H9 (cell line): ENCODE results near the gene ABCC3. TPM values are rescaled to one million over a fixed set of nuclear protein-coding genes. Genes with fewer than 3 reads are reported as not detected.

ENCODE experiments used
- DNase-seq: peaks from one replicate; pipeline ENCODE4 v3.0.0-alpha.2; 2017
- H2AFZ ChIP-seq: one replicate; pipeline ENCODE4 v1.6.1; 2013; ENCODE audit warnings: mild to moderate bottlenecking, low read length, control low read depth, moderate library complexity
- H2AK5ac ChIP-seq: 2 replicates; pipeline ENCODE4 v1.6.1; 2013; ENCODE audit warnings: low read length, control low read depth, mixed read lengths; ENCODE audit not compliant: insufficient read length
- H2BK120ac ChIP-seq: one replicate; pipeline ENCODE4 v1.6.1; 2013; ENCODE audit warnings: low read depth, mild to moderate bottlenecking, low read length, control low read depth, inconsistent platforms; ENCODE audit not compliant: poor library complexity, severe bottlenecking
- H2BK12ac ChIP-seq: 2 replicates; pipeline ENCODE4 v1.6.1; 2013; ENCODE audit warnings: low read length, control low read depth, mixed read lengths, low read depth; ENCODE audit not compliant: insufficient read length
- H2BK15ac ChIP-seq: 2 replicates; pipeline ENCODE4 v1.6.1; 2013; ENCODE audit warnings: low read depth, low read length, control low read depth
- H2BK20ac ChIP-seq: one replicate; pipeline ENCODE4 v1.6.1; 2013; ENCODE audit warnings: low read depth, mild to moderate bottlenecking, low read length, control low read depth, inconsistent platforms; ENCODE audit not compliant: poor library complexity, severe bottlenecking
- H2BK5ac ChIP-seq: 2 replicates; pipeline ENCODE4 v1.6.1; 2013; ENCODE audit warnings: low read length, control low read depth, mixed read lengths; ENCODE audit not compliant: insufficient read length
- H3K14ac ChIP-seq: 2 replicates; pipeline ENCODE4 v1.6.1; 2013; ENCODE audit warnings: low read length, control low read depth; ENCODE audit not compliant: insufficient read depth
- H3K18ac ChIP-seq: 2 replicates; pipeline ENCODE4 v1.6.1; 2013; ENCODE audit warnings: low read depth, mild to moderate bottlenecking, mixed read lengths, low read length, control low read depth; ENCODE audit not compliant: insufficient read length
- H3K23ac ChIP-seq: 2 replicates; pipeline ENCODE4 v1.6.1; 2013; ENCODE audit warnings: low read length, control low read depth, mixed read lengths, low read depth; ENCODE audit not compliant: insufficient read length
- H3K23me2 ChIP-seq: 2 replicates; pipeline ENCODE4 v1.6.1; 2013; ENCODE audit warnings: low read depth, mild to moderate bottlenecking, mixed read lengths, low read length, control low read depth; ENCODE audit not compliant: insufficient read length, poor library complexity, severe bottlenecking
- H3K27ac ChIP-seq: 2 replicates; pipeline ENCODE4 v1.5.1; 2013; ENCODE audit warnings: low read length, control low read depth, mixed read lengths, low read depth; ENCODE audit not compliant: insufficient read length
- H3K27me3 ChIP-seq: 2 replicates; pipeline ENCODE4 v1.6.1; 2013; ENCODE audit warnings: low read length, control low read depth, inconsistent platforms; ENCODE audit not compliant: insufficient read depth
- H3K4ac ChIP-seq: 2 replicates; pipeline ENCODE4 v1.6.1; 2013; ENCODE audit warnings: low read depth, mild to moderate bottlenecking, control low read depth, inconsistent platforms, low read length, moderate library complexity
- H3K4me1 ChIP-seq: 2 replicates; pipeline ENCODE4 v1.6.1; 2013; ENCODE audit warnings: low read length, control low read depth, inconsistent platforms; ENCODE audit not compliant: insufficient read depth
- H3K4me2 ChIP-seq: 2 replicates; pipeline ENCODE4 v1.6.1; 2013; ENCODE audit warnings: low read length, control low read depth, mixed read lengths; ENCODE audit not compliant: insufficient read length, insufficient read depth
- H3K56ac ChIP-seq: 2 replicates; pipeline ENCODE4 v1.6.1; 2013; ENCODE audit warnings: low read depth, mild to moderate bottlenecking, mixed read lengths, low read length, control low read depth; ENCODE audit not compliant: insufficient read length
- H3K79me1 ChIP-seq: 2 replicates; pipeline ENCODE4 v1.6.1; 2013; ENCODE audit warnings: low read depth, mild to moderate bottlenecking, moderate library complexity, low read length, control low read depth, inconsistent platforms; ENCODE audit not compliant: insufficient read depth, poor library complexity, severe bottlenecking
- H3K79me2 ChIP-seq: 2 replicates; pipeline ENCODE4 v1.6.1; 2013; ENCODE audit warnings: low read length, control low read depth, inconsistent platforms; ENCODE audit not compliant: insufficient read depth
- H3K9ac ChIP-seq: 2 replicates; pipeline ENCODE4 v1.6.1; 2013; ENCODE audit warnings: low read length, control low read depth, mixed read lengths; ENCODE audit not compliant: insufficient read length; ENCODE audit errors: extremely low read depth
- H3K9me3 ChIP-seq: one replicate; pipeline ENCODE4 v1.6.1; 2013; ENCODE audit warnings: low read depth, low read length, inconsistent platforms; ENCODE audit not compliant: control insufficient read depth
- H3T11ph ChIP-seq: one replicate; pipeline ENCODE4 v1.6.1; 2013; ENCODE audit warnings: mild to moderate bottlenecking, low read length, control low read depth, inconsistent platforms
- H4K20me1 ChIP-seq: one replicate; pipeline ENCODE4 v1.6.1; 2013; ENCODE audit not compliant: control insufficient read depth, insufficient read length, insufficient read depth
- H4K5ac ChIP-seq: 2 replicates; pipeline ENCODE4 v1.6.1; 2013; ENCODE audit warnings: low read depth, mild to moderate bottlenecking, mixed read lengths, low read length, control low read depth; ENCODE audit not compliant: insufficient read length
- H4K8ac ChIP-seq: replicated peaks from 2 replicates; pipeline ENCODE4 v1.6.1; 2013; ENCODE audit warnings: low read length, control low read depth, mixed read lengths, low read depth; ENCODE audit not compliant: insufficient read length
- H4K91ac ChIP-seq: 2 replicates; pipeline ENCODE4 v1.6.1; 2013; ENCODE audit warnings: low read depth, mild to moderate bottlenecking, moderate library complexity, mixed read lengths, low read length, control low read depth; ENCODE audit not compliant: insufficient read length
- H3K27ac Mint-ChIP-seq, 3 experiments: 2 replicates in 2 of 3; 3 replicates in 1 of 3; pipeline ENCODE4 v1.8.0; 2020 to 2021; ENCODE audit warnings: mixed read lengths in 3 of 3, mild to moderate bottlenecking in 1 of 3, moderate library complexity in 1 of 3
- H3K27me3 Mint-ChIP-seq: 2 replicates; pipeline ENCODE4 v1.8.0; 2021; ENCODE audit warnings: low read depth, mild to moderate bottlenecking, moderate library complexity, mixed read lengths
- H3K36me3 Mint-ChIP-seq, 3 experiments: 2 replicates in 2 of 3; 3 replicates in 1 of 3; pipeline ENCODE4 v1.8.0; 2020 to 2021; ENCODE audit warnings: low read depth in 3 of 3, mixed read lengths in 3 of 3; ENCODE audit not compliant: insufficient read depth in 1 of 3
- H3K4me1 Mint-ChIP-seq, 2 experiments: 2 replicates each; pipeline ENCODE4 v1.8.0; 2020; ENCODE audit warnings: mixed read lengths in 2 of 2
- H3K4me3 Mint-ChIP-seq, 2 experiments: 2 replicates in 1 of 2; 3 replicates in 1 of 2; pipeline ENCODE4 v1.8.0; 2020 to 2021; ENCODE audit warnings: mild to moderate bottlenecking in 2 of 2, mixed read lengths in 2 of 2, moderate library complexity in 1 of 2
- H3K9me3 Mint-ChIP-seq, 2 experiments: 2 replicates in 1 of 2; 3 replicates in 1 of 2; pipeline ENCODE4 v1.8.0; 2020; ENCODE audit warnings: mild to moderate bottlenecking in 2 of 2, mixed read lengths in 2 of 2, moderate library complexity in 1 of 2
- CTCF ChIP-seq: fragments of 200-600 bp; sonication (generic); conservative IDR thresholded peaks from 3 replicates; pipeline ENCODE4 v1.8.0; 2021; ENCODE audit warnings: antibody characterized with exemption, mild to moderate bottlenecking
- WGBS: extraction: QIAGEN DNeasy Blood & Tissue Kit; methylation state at CpG from one replicate; pipeline ENCODE4 v1.1.7; 2013; ENCODE audit warnings: missing lambda C conversion rate, low lambda C conversion rate, mixed read lengths; ENCODE audit not compliant: insufficient read length; ENCODE audit errors: extremely low coverage; 5-methylcytosine and 5-hydroxymethylcytosine counted together
- total RNA-seq: library from RNA; stranded (reverse); gene quantifications from 2 replicates; pipeline ENCODE4 v1.2.1, GENCODE V29; 2021

The ABCC3 gene
- total RNA-seq, 1 experiment from 2014 or later, result 0.31 TPM

DNA sequence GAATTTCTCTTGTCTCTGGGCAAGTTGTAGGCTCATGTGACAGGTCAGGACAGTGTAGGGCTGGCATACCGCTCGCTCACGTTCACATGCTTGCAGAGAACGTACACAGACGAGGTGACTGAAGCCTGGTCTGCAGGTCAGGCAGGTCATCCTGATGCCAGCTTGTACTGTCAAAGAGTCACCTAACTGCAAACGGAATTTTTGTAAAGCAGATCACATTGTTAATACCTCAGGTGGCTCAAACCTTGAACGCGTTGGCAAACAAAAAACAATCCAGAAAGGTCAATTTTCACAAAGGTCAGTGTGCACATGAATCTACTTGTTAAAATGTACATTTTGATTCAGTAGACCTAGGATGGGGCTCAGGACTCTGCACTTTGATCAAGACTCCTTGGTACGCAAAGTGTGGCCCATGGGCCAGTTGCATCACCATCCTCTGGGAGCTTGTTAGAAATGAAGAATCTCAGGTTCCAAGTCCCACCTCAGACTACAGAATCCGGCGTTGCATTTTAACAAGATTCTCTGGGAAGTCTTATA lies 44.4 kb downstream of the ABCC3 start:
- H3K9me3 Mint-ChIP-seq, result no peaks in the 10 kb centered on the region; a peak in 1 of 5 replicates
- Histone ChIP-seq H2BK15ac (no peak overlapping the region), H3K4me1 (no peaks in the 10 kb centered on the region), H3K79me1 (no peaks in the 10 kb centered on the region), H3K4ac (no peak overlapping the region), H2BK120ac (no peak overlapping the region), H2BK12ac (no peak overlapping the region), H4K20me1 (no peaks in the 10 kb centered on the region), H3K56ac (no peak overlapping the region), H3T11ph (no peak overlapping the region), H3K9me3 (no peaks in the 10 kb centered on the region), H2BK20ac (no peak overlapping the region), H3K18ac (no peak overlapping the region), H3K79me2 (no peaks in the 10 kb centered on the region), H3K9ac (no peak overlapping the region), H2AFZ (no peak overlapping the region), H3K23me2 (no peaks in the 10 kb centered on the region), H4K91ac (no peak overlapping the region), H2AK5ac (no peak overlapping the region), H3K4me2 (no peak overlapping the region), H3K27me3 (no peaks in the 10 kb centered on the region), H4K5ac (no peak overlapping the region), H3K14ac (no peak overlapping the region), H4K8ac (no peak overlapping the region), H3K23ac (no peak overlapping the region), H2BK5ac (no peak overlapping the region), H3K27ac (no peak overlapping the region)
- H3K4me3 Mint-ChIP-seq, result no peak overlapping the region
- no peak overlapping the region for H3K27ac Mint-ChIP-seq
- no peak for TF ChIP-seq CTCF
- peaks cover 7 to 12% of the 10 kb centered on the region in 2 experiments; a peak in 3 of 4 replicates for H3K4me1 Mint-ChIP-seq
- H3K27me3 Mint-ChIP-seq, result peaks cover 3% of the 10 kb centered on the region
- no peaks in the 10 kb centered on the region for H3K36me3 Mint-ChIP-seq
- WGBS, result no CpG with 5 or more reads among the region's 11 CpGs
- DNase-seq, result no peak
